Ovary (tissue), 3 donors: ENCODE results near the gene CTDSPL.

Experiments used
- EP300 ChIP-seq: sonication (generic); formaldehyde crosslinking; IDR thresholded peaks from one replicate; pipeline ENCODE4 v1.6.1; 2017; ENCODE audit warnings: antibody characterized with exemption
- POLR2A ChIP-seq: fragments of 450-650 bp; IDR thresholded peaks from one replicate; pipeline ENCODE4 v1.6.1; 2017; ENCODE audit warnings: antibody characterized with exemption, mild to moderate bottlenecking, moderate library complexity
- TF ChIP-seq, protein P1 (sequence below), 3 donors: fragments of 450-650 bp in 2 of 3; fragments of 200-600 bp in 1 of 3; IDR thresholded peaks; one replicate each; pipeline versions ENCODE4 v1.5.1 to v1.8.0; 2016 to 2022; ENCODE audit warnings: antibody characterized with exemption in 3 of 3, mild to moderate bottlenecking in 1 of 3
- donor health status: DM: no; HTN: no; CAD: no.

DNA sequence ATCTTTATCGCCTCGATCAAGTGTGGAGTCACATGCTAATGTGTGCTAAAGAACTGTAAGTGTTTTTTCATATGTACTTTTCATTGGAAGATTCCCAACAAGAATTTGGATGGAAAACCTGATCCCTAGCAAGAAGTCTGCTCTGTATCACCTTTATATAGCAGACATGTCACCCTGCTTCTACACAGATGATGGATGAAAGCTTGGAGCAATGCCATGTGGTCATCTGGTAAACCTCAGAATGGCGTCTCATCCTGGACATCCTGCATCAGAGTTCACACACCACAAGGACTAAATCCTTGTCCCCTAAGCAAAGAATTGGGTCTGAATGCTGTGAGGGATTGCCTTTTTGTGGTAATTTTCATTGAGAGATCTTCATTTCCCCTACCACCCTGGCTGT is 42.1 kb upstream of the CTDSPL start:
- TF ChIP-seq POLR2A (no peak), EP300 (no peak)
- TF ChIP-seq, protein P1, sequence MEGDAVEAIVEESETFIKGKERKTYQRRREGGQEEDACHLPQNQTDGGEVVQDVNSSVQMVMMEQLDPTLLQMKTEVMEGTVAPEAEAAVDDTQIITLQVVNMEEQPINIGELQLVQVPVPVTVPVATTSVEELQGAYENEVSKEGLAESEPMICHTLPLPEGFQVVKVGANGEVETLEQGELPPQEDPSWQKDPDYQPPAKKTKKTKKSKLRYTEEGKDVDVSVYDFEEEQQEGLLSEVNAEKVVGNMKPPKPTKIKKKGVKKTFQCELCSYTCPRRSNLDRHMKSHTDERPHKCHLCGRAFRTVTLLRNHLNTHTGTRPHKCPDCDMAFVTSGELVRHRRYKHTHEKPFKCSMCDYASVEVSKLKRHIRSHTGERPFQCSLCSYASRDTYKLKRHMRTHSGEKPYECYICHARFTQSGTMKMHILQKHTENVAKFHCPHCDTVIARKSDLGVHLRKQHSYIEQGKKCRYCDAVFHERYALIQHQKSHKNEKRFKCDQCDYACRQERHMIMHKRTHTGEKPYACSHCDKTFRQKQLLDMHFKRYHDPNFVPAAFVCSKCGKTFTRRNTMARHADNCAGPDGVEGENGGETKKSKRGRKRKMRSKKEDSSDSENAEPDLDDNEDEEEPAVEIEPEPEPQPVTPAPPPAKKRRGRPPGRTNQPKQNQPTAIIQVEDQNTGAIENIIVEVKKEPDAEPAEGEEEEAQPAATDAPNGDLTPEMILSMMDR (IDR thresholded peaks at IDR 0.05): no peak
